Subcutaneous abdominal adipose tissue (tissue), 5 donors: ENCODE measurements around the gene GRID1.

Source experiments
- H3K27ac ChIP-seq: one replicate; pipeline ENCODE4 v1.7.0; 2013; ENCODE audit warnings: low read depth, mild to moderate bottlenecking, inconsistent platforms, low read length, moderate library complexity
- H3K27me3 ChIP-seq, 5 donors: one replicate each; pipeline ENCODE4 v1.7.0; 2013; ENCODE audit warnings: low read length in 5 of 5, inconsistent platforms in 1 of 5; ENCODE audit not compliant: control insufficient read depth in 5 of 5, insufficient read depth in 4 of 5
- H3K36me3 ChIP-seq, 5 donors: one replicate each; pipeline ENCODE4 v1.7.0; 2013; ENCODE audit warnings: low read length in 5 of 5; ENCODE audit not compliant: control insufficient read depth in 5 of 5, insufficient read depth in 5 of 5
- H3K4me1 ChIP-seq, 5 donors: one replicate each; pipeline ENCODE4 v1.7.0; 2013; ENCODE audit warnings: low read length in 5 of 5, mild to moderate bottlenecking in 3 of 5, moderate library complexity in 1 of 5; ENCODE audit not compliant: control insufficient read depth in 5 of 5, insufficient read depth in 5 of 5
- H3K4me3 ChIP-seq, 5 donors: one replicate each; pipeline ENCODE4 v1.7.0; 2013; ENCODE audit warnings: low read length in 5 of 5, low read depth in 1 of 5
- H3K9ac ChIP-seq, 5 donors: one replicate each; pipeline ENCODE4 v1.7.0; 2013; ENCODE audit warnings: low read length in 5 of 5, mild to moderate bottlenecking in 4 of 5, moderate library complexity in 3 of 5
- H3K9me3 ChIP-seq, 5 donors: one replicate each; pipeline ENCODE4 v1.7.0; 2013; ENCODE audit warnings: low read length in 5 of 5; ENCODE audit not compliant: control insufficient read depth in 5 of 5
- donor health status: healthy.
- donor health status: healthy.
- donor health status: healthy.
- donor health status: healthy.
- donor health status: healthy.

The GRID1 gene

GRCh38 chr10:85604136-85604725, 762.4 kb downstream of the GRID1 start:
- no peak overlapping the region for H3K9ac ChIP-seq
- peaks cover 0 to 5% (median 0%) of the 10 kb centered on the region in 5 donors for H3K9me3 ChIP-seq
- peaks cover 0 to 4% (median 0%) of the 10 kb centered on the region in 5 donors for H3K27me3 ChIP-seq
- H3K27ac ChIP-seq = no peak overlapping the region
- H3K36me3 ChIP-seq = no peaks in the 10 kb centered on the region
- no peak overlapping the region for H3K4me3 ChIP-seq
- no peaks in the 10 kb centered on the region for H3K4me1 ChIP-seq

- Histone ChIP-seq H3K9ac (no peak overlapping the region), H3K27me3 (no peaks in the 10 kb centered on the region), H3K36me3 (no peaks in the 10 kb centered on the region), H3K9me3 (peaks cover 0 to 4% (median 0%) of the 10 kb centered on the region in 5 donors), H3K4me1 (no peaks in the 10 kb centered on the region), H3K4me3 (no peak overlapping the region), H3K27ac (no peak overlapping the region)
These were observed 763.2 kb downstream of the GRID1 start for GRCh38 chr10:85603151-85603940.

GRCh38 chr10:85602713-85603112, 763.9 kb downstream of the GRID1 start:
- Histone ChIP-seq H3K9ac (no peak overlapping the region), H3K27me3 (no peaks in the 10 kb centered on the region), H3K4me1 (no peaks in the 10 kb centered on the region), H3K36me3 (no peaks in the 10 kb centered on the region), H3K9me3 (peaks cover 0 to 4% (median 0%) of the 10 kb centered on the region in 5 donors), H3K27ac (no peak overlapping the region), H3K4me3 (no peak overlapping the region)

- Histone ChIP-seq H3K4me1 (no peaks in the 10 kb centered on the region), H3K36me3 (no peaks in the 10 kb centered on the region), H3K4me3 (no peak overlapping the region), H3K9ac (no peak overlapping the region), H3K27me3 (no peaks in the 10 kb centered on the region), H3K27ac (no peak overlapping the region), H3K9me3 (peaks cover 0 to 4% (median 0%) of the 10 kb centered on the region in 5 donors)
These were observed 764.3 kb downstream of the GRID1 start for GRCh38 chr10:85602306-85602705.

GRCh38 chr10:85601526-85601925, 765.1 kb downstream of the GRID1 start:
- H3K27ac ChIP-seq = no peak overlapping the region
- H3K27me3 ChIP-seq = no peaks in the 10 kb centered on the region
- no peaks in the 10 kb centered on the region for H3K4me1 ChIP-seq
- no peak overlapping the region for H3K9ac ChIP-seq
- H3K9me3 ChIP-seq = no peaks in the 10 kb centered on the region
- no peaks in the 10 kb centered on the region for H3K36me3 ChIP-seq
- no peak overlapping the region for H3K4me3 ChIP-seq

- Histone ChIP-seq H3K9ac (no peak overlapping the region), H3K36me3 (no peaks in the 10 kb centered on the region), H3K4me3 (no peak overlapping the region), H3K9me3 (no peaks in the 10 kb centered on the region), H3K27me3 (no peaks in the 10 kb centered on the region), H3K4me1 (no peaks in the 10 kb centered on the region), H3K27ac (no peak overlapping the region)
These were observed 765.9 kb downstream of the GRID1 start for GRCh38 chr10:85600744-85601081.

- Histone ChIP-seq H3K9me3 (no peaks in the 10 kb centered on the region), H3K4me1 (no peaks in the 10 kb centered on the region), H3K36me3 (no peaks in the 10 kb centered on the region), H3K4me3 (no peak overlapping the region), H3K27ac (no peak overlapping the region), H3K27me3 (no peaks in the 10 kb centered on the region), H3K9ac (no peak overlapping the region)
These were observed 766.4 kb downstream of the GRID1 start for GRCh38 chr10:85600026-85600743.

- Histone ChIP-seq H3K27me3 (no peaks in the 10 kb centered on the region), H3K27ac (no peak overlapping the region), H3K9ac (no peak overlapping the region), H3K4me1 (no peaks in the 10 kb centered on the region), H3K36me3 (no peaks in the 10 kb centered on the region), H3K4me3 (no peak overlapping the region), H3K9me3 (no peaks in the 10 kb centered on the region)
These were observed 767.5 kb downstream of the GRID1 start for GRCh38 chr10:85599081-85599480.

- Histone ChIP-seq H3K9ac (no peak overlapping the region), H3K27ac (no peak overlapping the region), H3K4me1 (no peaks in the 10 kb centered on the region), H3K36me3 (no peaks in the 10 kb centered on the region), H3K4me3 (no peak overlapping the region), H3K9me3 (no peaks in the 10 kb centered on the region), H3K27me3 (no peaks in the 10 kb centered on the region)
These were observed 767.9 kb downstream of the GRID1 start for GRCh38 chr10:85598646-85599045.

GRCh38 chr10:85597006-85597405, 769.6 kb downstream of the GRID1 start:
- Histone ChIP-seq H3K9me3 (no peaks in the 10 kb centered on the region), H3K27ac (no peak overlapping the region), H3K27me3 (no peaks in the 10 kb centered on the region), H3K9ac (no peak overlapping the region), H3K4me3 (no peak overlapping the region), H3K36me3 (no peaks in the 10 kb centered on the region), H3K4me1 (no peaks in the 10 kb centered on the region)
